Psoas muscle (tissue), 8 donors: ENCODE results near the gene HEBP1. TPM values are rescaled to one million over a fixed set of nuclear protein-coding genes. Genes with fewer than 3 reads are reported as not detected.

Experiments used
- ATAC-seq, 4 donors: fragments of 200-7000 bp; cut with Tn5 transposase; one replicate each; pipeline ENCODE4 v1.9.1; 2020; ENCODE audit warnings: moderate library complexity in 3 of 4, mild to moderate bottlenecking in 2 of 4
- DNase-seq, 2 donors: peaks; one replicate each; pipeline ENCODE4 v3.0.0-alpha.2; 2020
- H3K27ac ChIP-seq: fragments of 200-600 bp; one replicate; pipeline ENCODE4 v1.8.0; 2022
- H3K27me3 ChIP-seq, 3 donors: fragments of 200-600 bp in 1 of 3; one replicate each; pipeline versions ENCODE4 v1.6.1 to v1.8.0; 2013 to 2022; ENCODE audit warnings: low read length in 2 of 3, mild to moderate bottlenecking in 2 of 3, moderate library complexity in 1 of 3; ENCODE audit not compliant: insufficient read depth in 3 of 3
- H3K36me3 ChIP-seq, 2 donors: fragments of 200-600 bp in 1 of 2; one replicate each; pipeline versions ENCODE4 v1.6.1 to v1.8.0; 2013 to 2022; ENCODE audit warnings: low read depth in 1 of 2, mild to moderate bottlenecking in 1 of 2, moderate library complexity in 1 of 2; ENCODE audit not compliant: insufficient read depth in 1 of 2
- H3K4me1 ChIP-seq: fragments of 200-600 bp; one replicate; pipeline ENCODE4 v1.8.0; 2022
- H3K4me3 ChIP-seq: fragments of 200-600 bp; one replicate; pipeline ENCODE4 v1.8.0; 2022; ENCODE audit warnings: mild to moderate bottlenecking
- H3K9me3 ChIP-seq: fragments of 200-600 bp; one replicate; pipeline ENCODE4 v1.8.0; 2022
- WGBS, 3 donors: extraction: QIAGEN DNeasy Blood & Tissue Kit; methylation state at CpG; one replicate each; pipeline versions ENCODE4 v1.1.6 to v1.1.7; 2013; 5-methylcytosine and 5-hydroxymethylcytosine counted together
- intact Hi-C, 2 donors: fragments of 100-400 bp; cut with DNase I; formaldehyde crosslinking; loops; one replicate each; pipeline versions ENCODE4 v1.11.0 to v1.14.2; 2022
- polyA plus RNA-seq, 3 donors: library from polyadenylated mRNA; stranded (reverse); fragments of 200-250 nt; gene quantifications; one replicate each; pipeline ENCODE4 v1.2.3, GENCODE V29; 2013
- total RNA-seq, 4 donors: library from RNA; stranded (reverse); fragmentation: NEBNext Ultra II Directional in 2 of 4; extraction: Animal tissue kit (Norgen Biotek cat#: 25700) in 2 of 4; gene quantifications; one replicate each; pipeline versions ENCODE4 v1.2.1 to v1.2.4, GENCODE V29; 2021 to 2023
- TF ChIP-seq, protein P1 (sequence below): fragments of 200-600 bp; IDR thresholded peaks from one replicate; pipeline ENCODE4 v1.8.0; 2022; ENCODE audit warnings: antibody characterized with exemption
- donor health status: healthy with polysubstance abuse.
- donor health status: DM: no; HTN: no; CAD: no; lungs with moderate emphysema.
- donor health status: Bipolar disorder and iron deficiency.
- donor health status: healthy.
- donor health status: DM: yes; HTN: yes; CAD: no.
- donor health status: DM: no; HTN: no; CAD: no.
- donor health status: DM: no; HTN: no; CAD: no.
- donor health status: DM: yes; HTN: yes; CAD: no.

The HEBP1 gene
- total and polyA plus RNA-seq, 7 donors = 19.4 to 39.3 (median 33.3) TPM

DNA sequence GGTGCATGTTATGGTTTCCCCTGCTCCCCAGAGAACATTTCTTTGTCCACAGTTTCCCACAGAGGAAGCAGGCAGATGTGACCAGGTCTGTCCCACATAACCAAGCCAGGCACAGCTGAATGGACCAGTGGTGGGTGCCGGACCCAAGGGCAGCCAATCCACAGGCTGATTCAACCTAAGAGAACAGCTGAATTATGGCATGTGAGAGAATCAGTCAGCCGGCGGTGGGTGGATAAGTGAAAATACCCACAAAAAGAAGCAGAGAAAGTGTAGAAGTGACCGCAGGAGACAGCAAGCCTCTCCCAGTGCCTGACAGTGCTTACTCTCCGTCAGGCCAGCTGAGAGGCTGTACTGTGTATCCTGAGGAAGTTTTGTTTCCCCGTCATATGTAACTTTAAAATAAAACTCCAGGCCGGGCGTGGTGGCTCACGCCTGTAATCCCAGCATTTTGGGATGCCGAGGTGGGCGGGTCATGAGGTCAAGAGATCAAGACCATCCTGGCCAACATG is 63.0 kb downstream of the HEBP1 start:
- TF ChIP-seq, protein P1, sequence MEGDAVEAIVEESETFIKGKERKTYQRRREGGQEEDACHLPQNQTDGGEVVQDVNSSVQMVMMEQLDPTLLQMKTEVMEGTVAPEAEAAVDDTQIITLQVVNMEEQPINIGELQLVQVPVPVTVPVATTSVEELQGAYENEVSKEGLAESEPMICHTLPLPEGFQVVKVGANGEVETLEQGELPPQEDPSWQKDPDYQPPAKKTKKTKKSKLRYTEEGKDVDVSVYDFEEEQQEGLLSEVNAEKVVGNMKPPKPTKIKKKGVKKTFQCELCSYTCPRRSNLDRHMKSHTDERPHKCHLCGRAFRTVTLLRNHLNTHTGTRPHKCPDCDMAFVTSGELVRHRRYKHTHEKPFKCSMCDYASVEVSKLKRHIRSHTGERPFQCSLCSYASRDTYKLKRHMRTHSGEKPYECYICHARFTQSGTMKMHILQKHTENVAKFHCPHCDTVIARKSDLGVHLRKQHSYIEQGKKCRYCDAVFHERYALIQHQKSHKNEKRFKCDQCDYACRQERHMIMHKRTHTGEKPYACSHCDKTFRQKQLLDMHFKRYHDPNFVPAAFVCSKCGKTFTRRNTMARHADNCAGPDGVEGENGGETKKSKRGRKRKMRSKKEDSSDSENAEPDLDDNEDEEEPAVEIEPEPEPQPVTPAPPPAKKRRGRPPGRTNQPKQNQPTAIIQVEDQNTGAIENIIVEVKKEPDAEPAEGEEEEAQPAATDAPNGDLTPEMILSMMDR = no peak
- Histone ChIP-seq H3K9me3 (no peaks in the 10 kb centered on the region), H3K27me3 (no peaks in the 10 kb centered on the region), H3K36me3 (no peaks in the 10 kb centered on the region), H3K27ac (no peak overlapping the region), H3K4me1 (no peaks in the 10 kb centered on the region), H3K4me3 (no peak overlapping the region)
- DNase-seq (no peak), ATAC-seq (no peak)
- intact Hi-C loops = no loop called here
- WGBS, 3 donors = 84 to 91% (median 89%) methylated on average over 11 of the region's 11 CpGs

DNA sequence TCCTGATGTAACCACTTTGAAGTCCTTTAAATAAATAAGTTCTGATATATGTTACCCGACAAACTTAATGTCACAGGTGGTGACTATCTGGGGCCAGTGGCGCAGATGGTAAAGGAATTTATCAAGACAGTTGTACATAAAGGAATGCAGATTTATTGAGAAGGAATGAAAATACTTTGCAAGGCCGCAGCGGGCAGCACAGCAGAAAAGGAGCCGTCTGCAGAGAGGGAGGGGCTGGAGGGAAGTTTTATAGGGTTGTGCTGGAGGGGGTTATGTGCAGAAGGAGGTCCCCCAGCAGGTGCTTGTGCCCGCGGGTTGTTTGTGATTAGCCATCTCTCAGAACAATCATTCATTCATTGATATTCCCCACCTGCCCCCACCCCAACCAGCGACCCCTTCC is 65.5 kb downstream of the HEBP1 start:
- WGBS, 3 donors = 42 to 45% (median 42%) methylated on average over 8 of the region's 8 CpGs
- no peak for DNase-seq
- no peak overlapping the region for H3K27ac ChIP-seq
- TF ChIP-seq, protein P1 = no peak
- H3K4me3 ChIP-seq = no peak overlapping the region
- intact Hi-C loops = no loop called here
- ATAC-seq = no peak
- H3K9me3 ChIP-seq = no peaks in the 10 kb centered on the region
- H3K27me3 ChIP-seq = no peaks in the 10 kb centered on the region
- no peaks in the 10 kb centered on the region for H3K4me1 ChIP-seq
- H3K36me3 ChIP-seq = no peaks in the 10 kb centered on the region

DNA sequence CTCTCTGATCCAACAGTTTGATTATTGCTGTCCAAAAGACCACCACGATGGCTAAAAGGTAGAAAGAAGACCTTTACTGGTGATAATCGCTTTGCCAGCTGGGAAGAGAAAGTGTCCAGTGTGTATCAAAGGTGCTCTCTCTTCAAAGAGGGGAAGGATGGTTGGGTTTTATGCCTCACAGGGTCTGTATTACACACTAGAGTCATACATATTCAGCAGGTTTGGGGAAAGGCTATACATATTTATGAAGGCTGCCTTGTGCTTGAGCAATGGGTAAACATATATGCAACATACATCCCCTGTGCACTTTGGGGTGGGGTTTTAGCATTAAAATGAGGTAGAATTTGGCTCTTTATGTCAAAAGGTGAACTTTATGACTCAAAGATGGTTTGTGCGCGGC is 66.3 kb downstream of the HEBP1 start:
- no peaks in the 10 kb centered on the region for H3K9me3 ChIP-seq
- intact Hi-C loops = no loop called here
- H3K36me3 ChIP-seq = no peaks in the 10 kb centered on the region
- no peak overlapping the region for H3K27ac ChIP-seq
- no peaks in the 10 kb centered on the region for H3K4me1 ChIP-seq
- DNase-seq (no peak), ATAC-seq (no peak)
- no peaks in the 10 kb centered on the region for H3K27me3 ChIP-seq
- TF ChIP-seq, protein P1 = no peak
- 85 to 93% (median 87%) methylated on average over 4 of the region's 4 CpGs for WGBS, 3 donors
- no peak overlapping the region for H3K4me3 ChIP-seq

DNA sequence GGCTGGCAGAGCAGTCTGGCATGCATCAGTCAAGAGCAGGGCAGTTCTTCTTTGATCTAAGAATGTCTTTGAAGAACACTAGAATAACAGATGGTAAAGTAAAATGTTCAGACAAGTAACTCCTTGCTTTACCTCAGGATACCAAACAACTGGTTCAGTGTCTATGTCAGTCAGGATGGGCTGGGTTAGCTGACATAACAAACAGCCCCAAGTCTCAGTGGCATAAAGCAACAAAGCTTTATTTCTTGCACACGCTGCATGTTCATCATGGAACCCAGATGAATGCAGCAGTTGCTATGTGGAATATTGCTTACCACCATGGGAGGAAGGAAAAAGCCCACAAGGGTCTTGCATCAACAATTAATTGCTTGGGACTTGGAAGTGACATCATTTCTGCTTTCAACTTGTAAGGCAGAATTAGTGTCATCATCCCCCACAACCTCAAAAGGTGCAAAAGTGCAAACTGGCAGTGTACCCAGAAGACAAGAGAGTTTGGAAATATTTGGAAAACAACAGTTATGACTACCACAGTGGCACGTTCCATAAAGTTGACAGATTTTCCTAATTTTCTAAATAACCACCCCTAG is 69.3 kb downstream of the HEBP1 start:
- Histone ChIP-seq H3K9me3 (no peaks in the 10 kb centered on the region), H3K36me3 (no peaks in the 10 kb centered on the region), H3K27me3 (no peaks in the 10 kb centered on the region), H3K4me3 (no peak overlapping the region), H3K4me1 (no peaks in the 10 kb centered on the region), H3K27ac (no peak overlapping the region)
- 80 to 88% (median 83%) methylated on average over 2 of the region's 2 CpGs for whole genome bisulfite sequencing, 3 donors
- ATAC-seq (no peak), DNase-seq (no peak)
- TF ChIP-seq, protein P1 = no peak
- intact Hi-C loops = no loop called here

DNA sequence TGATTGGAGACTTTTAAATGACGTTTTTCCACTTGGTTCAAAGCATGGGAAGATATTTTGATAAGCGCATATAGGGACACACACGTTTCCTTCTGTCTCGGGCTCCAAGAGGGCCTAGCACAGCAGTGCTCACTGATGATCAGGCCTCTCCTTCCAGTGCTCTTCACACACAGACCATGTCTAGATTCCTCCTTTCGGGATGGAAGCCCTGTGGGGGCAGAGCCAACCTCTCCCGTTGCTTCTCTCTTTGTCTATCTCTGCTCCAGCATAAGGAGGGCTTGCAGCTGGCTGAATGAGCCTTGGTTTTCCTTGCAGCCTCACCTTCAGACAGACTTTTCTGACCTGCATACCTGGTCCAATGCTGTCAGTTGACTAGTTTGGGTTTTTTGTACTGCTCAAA is 70.4 kb downstream of the HEBP1 start:
- DNase-seq = no peak
- H3K9me3 ChIP-seq = no peaks in the 10 kb centered on the region
- ATAC-seq = no peak
- no peaks in the 10 kb centered on the region for H3K4me1 ChIP-seq
- no peak overlapping the region for H3K27ac ChIP-seq
- no peak overlapping the region for H3K4me3 ChIP-seq
- WGBS, 3 donors = 79 to 85% (median 84%) methylated on average over 6 of the region's 6 CpGs
- TF ChIP-seq, protein P1 = no peak
- H3K27me3 ChIP-seq = no peaks in the 10 kb centered on the region
- intact Hi-C loops = no loop called here
- no peaks in the 10 kb centered on the region for H3K36me3 ChIP-seq
